K562 treated with DMSO at 1 percent for 48 hours (cell line): Measurements from ENCODE around the gene DDX59. TPM values are rescaled to one million over a fixed set of nuclear protein-coding genes. Genes with fewer than 3 reads are reported as not detected.

Source experiments
- total RNA-seq: library from RNA; unstranded; fragments of 300-600 nt; gene quantifications from 2 replicates; pipeline ENCODE4 v1.2.3, GENCODE V29; 2022; ENCODE audit warnings: low replicate concordance; ENCODE audit errors: extremely low read depth

DDX59 gene
- total RNA-seq = not detected in 2 replicates

DNA sequence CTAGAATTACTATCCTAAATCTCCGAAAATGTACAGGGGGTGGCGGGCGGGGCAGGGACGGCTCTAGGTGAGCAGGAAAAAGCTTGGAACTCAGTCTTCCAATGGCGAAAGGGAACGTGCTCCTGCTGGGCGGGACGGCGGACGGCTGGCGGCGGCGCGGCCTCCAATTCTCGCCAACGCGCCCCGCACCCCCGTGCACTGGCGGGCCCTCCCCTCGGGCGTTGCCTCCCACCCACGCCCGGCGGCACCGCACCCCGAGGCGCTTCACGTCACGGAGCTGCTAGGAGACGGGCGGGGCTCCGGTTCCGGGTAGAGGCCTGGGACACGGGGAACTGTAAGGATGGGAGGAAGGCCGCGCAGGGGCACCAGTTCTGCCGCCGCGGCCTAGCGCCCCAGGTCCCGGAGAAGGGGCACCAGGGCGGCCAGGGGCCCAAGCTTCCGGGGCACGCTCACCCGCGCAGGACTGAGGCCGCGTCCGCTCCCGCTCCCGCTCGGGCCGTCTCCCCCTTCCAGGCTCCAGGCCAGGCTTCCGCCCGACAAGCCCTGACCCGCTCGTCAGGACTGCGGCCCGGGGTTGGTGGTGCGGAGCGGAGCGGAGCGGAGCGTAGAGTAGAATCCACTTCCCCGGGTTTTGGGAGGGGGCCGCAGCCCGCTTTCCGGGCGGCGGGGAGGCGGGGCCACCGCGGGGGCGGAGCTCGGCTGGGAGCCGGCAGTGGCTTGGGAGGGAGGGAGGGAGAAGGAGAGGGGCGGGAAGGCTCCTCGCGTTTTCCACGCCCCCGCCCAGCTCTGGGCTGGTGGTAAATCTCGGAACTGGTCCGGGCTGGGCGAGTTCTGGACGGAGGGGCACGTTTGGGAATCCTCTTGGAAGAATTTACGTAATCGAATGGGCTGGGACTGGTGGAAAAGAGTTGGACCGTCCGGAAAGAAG, at the start of gene DDX59:
Gene DDX59 (minus strand): TSS at position 594 of the 928 bp plus-strand sequence. CDS start 3,167 bp downstream, outside the sequence.

DNA sequence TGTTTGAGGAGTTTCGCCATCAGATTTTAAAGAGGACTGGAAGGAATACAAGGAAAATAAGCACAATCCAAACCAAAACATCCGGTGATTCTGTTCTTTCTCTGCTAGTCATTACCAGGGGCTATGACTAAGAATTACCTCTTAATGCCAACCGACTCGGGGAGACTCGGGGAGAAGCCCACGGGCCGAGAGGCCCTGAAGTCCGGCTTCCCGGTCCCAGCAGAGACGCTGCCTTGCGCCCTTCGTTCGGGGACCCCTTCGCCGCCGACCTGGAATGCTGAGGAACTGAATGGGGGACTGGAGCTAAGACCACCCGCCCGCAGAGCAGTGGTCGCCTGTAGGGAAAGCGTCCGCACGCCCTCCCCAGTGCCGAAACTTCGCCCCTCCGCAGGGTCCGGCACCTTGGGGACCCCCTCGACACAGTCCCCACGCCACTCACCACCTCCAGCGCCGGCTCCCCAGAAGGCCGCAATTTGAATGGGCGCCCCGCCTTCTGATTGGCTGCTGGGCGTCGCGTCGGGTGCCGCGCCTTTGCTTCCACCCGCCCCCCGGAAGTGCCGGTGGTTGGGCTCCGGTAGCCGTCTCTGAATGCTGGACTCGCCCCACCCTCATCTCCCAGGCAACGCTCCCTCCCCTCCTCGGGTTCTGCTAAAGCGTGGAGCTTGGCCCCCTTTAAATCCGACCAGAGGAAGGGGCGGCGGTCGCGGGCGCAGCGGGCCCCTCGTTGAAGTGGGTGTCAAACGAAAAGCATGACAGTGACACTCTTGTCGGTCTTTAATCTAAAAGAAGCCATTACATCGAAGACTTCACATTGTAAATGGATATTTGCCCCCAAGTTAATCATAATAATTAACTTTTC, 49.2 kb downstream of the DDX59 start, which contains the start of gene KIF14:
Gene KIF14 (minus strand): TSS at position 479 of the 859 bp plus-strand sequence. CDS start 2,028 bp downstream, outside the sequence.

Other genes with a start within 250 kb of the DDX59 start
- gene KIF14, start 49.2 kb downstream of the DDX59 start, total RNA-seq = not detected in 2 replicates
- not detected in 2 replicates for gene CAMSAP2, start 69.0 kb upstream of the DDX59 start, total RNA-seq
- not detected in 2 replicates for gene GPR25, start 203.1 kb upstream of the DDX59 start, total RNA-seq
- not detected in 2 replicates for gene INAVA, start 225.0 kb upstream of the DDX59 start, total RNA-seq